ENCODE results near the gene PPID.
"Not testable (repeated sequence)": the region's sequence is repeated elsewhere in the genome, so short reads cannot be mapped to it uniquely, and the experiment has no call there.

The PPID gene

DNA sequence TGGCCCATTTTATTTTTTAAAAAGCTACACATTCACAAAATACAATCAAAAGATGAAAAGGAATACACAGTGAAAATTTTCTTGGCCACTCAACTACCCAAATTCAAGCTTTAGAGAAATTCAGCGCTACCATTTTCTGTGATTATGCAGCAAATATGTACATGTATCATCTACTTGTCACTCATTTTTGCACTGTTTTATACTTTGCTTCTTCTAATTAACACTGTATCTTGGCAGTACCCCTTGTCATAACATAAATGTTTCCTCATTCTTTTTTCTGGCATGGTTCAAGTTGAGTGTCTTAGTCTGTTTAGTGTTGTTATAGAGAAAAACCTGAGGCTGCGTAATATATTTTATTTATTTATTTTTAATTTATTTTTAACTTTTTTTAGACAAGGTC is 15.7 kb upstream of the PPID start:
- no peak for DNase-seq (ENCODE audit: low read depth in 2 of 2)

DNA sequence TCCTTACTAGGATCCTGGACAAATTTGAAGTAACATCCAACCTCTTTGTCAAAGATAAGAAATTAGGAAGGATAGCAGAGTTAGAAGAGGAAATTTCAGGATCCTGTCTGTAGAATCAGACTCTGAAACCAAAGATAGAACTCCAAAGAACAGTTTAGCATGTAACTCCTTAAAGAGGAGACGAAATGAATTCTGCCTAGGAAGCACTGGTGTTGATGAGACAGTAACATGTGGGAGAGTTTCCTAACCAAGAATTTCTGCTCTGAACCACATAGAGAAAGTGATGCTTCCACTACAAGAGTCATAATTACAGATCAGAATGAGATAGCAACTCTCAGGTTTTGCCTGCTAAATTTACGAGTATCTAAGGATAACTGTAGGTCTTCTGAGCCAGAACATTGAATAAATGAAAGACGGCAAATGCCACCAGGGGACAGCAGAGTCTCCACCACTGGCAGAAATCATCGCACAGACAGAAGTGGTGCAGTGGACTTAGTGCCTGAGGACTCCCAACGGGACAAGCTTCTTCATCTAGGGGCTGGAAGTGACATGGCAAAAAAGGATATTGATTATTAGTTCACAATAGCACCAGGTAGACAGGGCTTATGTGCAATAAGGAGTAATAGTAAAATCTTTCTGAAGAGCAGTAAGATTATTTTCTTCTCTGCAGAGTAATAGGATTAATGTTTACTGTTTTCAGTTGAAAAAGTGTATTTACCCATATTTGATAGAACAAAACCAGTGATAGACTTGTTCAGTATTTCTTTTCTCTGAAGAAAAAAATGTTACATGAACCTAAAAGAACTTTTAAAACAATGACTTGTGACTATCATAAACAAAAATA is 6.7 kb upstream of the PPID start:
- DNase-seq (ENCODE audit: low read depth in 2 of 2): peak in 1 of 2 experiments; percentile 29

DNA sequence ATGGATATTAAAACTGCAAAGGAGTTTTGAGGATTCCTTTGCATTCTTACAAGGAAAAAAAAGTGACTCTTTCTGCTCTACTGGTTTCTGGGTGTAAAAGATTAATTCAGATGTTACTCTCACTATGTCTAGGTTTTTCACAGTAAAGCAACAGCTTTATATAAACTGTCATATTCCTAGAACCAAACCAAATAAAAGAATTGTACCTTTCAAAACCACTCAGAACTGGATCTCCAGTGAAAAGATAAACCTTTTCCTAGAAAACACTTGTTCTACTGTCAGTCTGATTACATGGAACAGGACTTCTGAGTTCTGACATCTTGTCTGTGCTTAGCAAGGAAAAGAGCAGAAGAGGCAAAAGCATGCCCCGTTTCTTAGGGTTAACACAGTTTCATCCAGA is 5.0 kb upstream of the PPID start:
- DNase-seq (ENCODE audit: low read depth in 2 of 2): no peak

DNA sequence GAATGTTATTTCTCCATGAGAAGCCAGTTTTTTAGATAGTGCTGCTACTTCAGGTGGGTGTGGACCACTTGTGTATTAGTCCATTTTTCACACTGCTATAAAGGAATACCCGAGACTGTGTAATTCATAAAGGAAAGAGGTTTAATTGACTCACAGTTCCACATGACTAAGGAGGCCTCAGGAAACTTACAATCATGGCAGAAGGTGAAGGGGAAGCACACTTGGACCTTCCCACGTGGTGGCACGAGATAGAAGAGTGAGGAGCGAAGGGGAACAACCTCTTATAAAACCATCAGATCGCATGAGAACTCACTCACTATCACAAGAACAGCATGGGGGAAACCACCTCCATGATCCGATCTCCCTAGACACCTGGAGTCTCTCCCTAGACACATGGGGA is 3.4 kb upstream of the PPID start:
- no peak for DNase-seq (ENCODE audit: low read depth in 2 of 2)

DNA sequence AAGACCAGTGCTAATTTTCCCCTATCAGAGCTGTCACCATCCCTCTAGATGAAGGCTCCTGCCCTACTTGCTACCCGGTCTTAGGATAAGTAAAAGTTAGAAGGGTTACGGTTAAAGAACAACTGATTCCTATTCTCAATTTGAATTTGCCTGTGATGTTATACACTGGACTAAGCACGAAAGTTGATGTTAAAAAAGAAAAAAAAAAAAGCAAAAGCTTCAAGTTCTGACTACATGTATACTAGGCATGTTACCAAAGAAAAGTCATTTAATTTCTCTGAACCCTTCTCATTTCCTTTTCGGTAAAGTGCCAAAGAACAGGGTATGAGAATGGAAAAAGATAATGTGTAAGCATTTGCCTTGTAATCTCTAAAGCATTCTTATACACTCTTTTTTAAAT is 1.4 kb upstream of the PPID start:
- DNase-seq (ENCODE audit: low read depth in 2 of 2): no peak

DNA sequence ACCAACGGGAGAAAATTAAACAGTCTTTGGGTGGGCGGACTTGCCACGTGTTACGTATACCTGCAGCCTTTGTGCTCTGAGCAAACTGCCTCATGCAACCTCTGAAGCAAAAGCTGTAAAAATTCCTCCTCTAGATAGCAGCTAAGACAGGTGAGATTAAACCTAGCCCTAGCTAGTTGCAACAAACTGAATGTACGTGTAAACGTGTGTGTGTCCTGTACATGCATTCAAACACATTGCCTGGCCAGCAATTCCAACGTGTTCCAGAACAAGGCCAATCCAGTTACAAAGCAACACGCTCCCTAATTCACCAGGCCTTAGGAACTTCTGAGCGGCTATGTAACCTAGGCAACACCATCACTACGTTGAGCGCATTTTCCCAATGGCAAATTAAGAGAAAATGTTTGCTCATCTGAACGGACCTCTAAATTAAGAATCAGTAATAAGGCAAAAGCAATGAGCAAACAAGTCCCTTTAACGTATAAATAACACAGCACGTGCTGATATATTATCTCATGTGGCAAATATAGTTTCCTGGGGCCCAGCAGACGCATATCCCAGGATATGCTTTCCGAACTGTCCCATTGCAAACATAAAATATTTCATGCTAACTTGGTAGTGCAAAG is 792 bp downstream of the PPID start:
- peak in 1 of 2 experiments; percentile 4 for DNase-seq (ENCODE audit: low read depth in 2 of 2)

DNA sequence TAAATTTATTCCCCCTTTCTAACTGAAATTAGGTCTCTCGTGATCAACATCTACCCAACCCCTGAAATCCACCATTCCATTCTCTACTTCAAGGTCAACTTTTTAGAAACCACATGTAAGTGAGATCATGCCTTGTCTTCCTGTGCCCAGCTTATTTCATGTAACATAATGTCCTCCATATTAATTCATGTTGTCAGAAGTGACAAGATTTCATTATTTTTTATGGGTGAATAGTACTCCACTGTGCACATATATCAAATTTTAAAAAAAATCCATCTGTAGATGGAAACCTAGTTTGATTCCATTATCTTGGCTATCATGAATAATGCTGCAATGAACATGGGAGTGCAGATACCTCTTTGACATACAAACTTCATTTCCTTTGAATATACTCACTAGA is 1.5 kb downstream of the PPID start:
- no peak for DNase-seq (ENCODE audit: low read depth in 2 of 2)

DNA sequence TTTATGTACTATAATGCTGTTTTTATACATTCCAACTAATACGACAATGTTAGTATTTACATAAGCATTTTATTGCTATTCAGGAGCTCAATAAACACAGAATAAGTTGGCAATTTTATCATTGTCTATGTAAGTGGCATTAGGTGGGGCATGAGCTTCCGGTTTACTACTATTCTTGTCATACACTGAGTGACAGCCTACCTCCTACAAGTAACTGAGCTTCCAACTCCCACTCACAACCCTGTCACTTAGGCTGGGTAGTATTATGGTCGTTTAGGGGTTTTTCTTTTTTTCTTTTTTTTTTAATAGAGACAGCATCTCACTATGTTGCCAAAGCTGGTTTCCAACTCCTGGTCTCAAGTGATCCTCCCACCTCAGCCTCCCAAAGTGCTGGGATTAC is 7.4 kb downstream of the PPID start:
- DNase-seq (ENCODE audit: low read depth in 2 of 2): no peak

DNA sequence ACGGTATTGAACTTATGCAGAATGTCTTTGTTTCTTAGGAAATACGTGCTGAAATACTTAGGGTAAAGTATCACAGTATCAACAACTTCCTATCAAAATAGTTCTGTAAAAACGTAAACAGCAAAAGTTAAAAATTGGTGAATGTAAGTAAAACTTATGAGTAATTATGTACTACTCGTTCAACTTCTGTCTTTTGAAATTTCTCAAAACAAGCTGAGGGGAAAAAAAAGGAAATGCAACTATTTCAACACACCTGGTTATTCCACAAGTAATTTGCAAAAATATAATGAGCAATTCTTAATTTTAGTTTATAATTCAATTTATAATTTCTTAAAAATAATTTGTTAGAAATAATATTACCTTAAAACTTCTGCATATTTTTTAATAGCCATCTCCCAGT is 8.3 kb downstream of the PPID start:
- DNase-seq (ENCODE audit: low read depth in 2 of 2): no peak

DNA sequence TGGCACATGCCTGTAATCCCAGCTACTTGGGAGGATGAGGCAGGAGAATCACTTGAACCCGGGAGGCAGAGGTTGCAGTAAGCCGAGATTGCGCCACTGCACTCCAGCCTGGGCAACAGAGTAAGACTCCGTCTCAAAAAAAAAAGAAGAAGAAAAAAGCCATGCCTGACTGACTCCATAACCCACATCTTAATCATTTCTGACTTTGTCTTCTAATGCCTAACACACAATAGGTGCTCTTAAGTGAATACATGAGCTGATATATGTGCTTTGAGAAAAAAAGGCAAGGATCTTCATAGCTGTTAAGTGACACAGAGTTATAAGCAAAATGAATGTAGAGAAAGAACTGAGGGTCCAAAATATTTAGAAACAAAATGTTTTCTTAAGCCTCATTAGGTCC is 10.6 kb downstream of the PPID start:
- DNase-seq (ENCODE audit: low read depth in 2 of 2): not testable (repeated sequence)

DNA sequence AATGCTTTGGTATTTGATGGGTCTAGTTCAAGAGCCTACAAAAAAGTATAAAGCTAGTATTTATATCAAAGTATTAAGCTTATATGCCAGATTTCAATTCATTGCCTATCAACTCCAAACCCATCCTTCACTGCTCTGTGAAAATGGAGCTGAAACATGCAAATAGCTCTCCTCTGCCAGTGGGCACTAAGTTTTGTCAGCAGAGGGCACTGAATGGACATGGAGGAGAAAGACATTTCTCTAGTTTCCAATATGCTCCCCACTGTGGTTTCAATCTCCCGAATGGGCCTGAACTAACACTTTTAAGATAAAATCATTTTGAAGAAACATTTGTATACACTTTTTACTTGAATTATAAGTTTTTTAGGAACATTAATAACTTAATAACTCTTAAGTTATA is 12.4 kb downstream of the PPID start:
- no peak for DNase-seq (ENCODE audit: low read depth in 2 of 2)

DNA sequence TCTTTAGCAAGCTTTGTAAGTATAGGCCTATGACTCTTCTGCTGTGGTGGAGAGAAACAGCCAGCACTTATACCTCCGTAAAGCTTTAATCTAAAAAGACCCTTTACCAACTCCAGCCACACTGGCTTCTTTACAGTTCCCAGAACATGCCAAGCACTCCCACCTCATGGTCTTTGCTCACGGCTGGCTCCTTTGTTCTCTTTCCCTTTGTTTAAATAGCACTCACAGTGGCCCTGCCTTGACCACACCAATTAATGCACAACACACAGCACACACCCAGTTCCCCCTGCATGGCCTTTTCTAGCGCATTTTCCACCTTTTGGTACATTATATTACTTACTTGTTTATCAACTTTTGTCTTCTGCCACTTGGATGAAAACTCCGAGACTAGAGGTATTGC is 18.9 kb downstream of the PPID start:
- no peak for DNase-seq (ENCODE audit: low read depth in 2 of 2)

DNA sequence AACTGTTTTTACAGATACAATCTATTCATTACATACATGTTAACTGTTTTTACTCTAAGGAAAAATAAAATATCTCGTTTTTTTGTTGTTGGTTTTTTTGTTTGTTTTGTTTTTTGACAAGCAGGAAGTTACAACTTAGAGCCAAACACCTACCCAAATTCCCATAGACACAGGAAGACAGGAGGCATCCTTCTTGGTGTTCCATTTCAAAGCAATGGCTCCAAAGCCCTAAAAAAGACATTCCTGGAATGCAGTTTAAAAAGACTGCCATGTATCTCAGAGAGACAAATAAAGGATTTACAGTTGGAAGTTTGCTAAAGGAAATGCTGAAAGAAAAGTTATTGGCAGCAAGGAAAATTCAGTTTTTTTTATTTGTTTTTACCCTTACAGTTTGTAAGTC is 34.4 kb downstream of the PPID start:
- no peak for DNase-seq (ENCODE audit: low read depth in 2 of 2)

DNA sequence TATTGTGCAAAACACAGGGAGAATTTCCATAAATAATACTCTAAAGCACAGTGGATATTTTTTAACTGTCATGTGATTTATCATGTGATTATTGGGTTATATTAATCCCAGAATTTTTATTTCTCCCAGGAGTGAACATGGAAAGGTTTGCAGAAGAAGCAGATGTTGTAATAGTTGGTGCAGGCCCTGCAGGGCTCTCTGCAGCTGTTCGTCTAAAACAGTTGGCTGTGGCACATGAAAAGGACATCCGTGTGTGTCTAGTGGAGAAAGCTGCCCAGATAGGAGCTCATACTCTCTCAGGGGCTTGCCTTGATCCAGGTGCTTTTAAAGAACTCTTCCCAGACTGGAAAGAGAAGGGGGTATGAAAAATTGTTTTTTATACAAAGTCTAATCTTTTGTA is 41.1 kb downstream of the PPID start:
- DNase-seq (ENCODE audit: low read depth in 2 of 2): no peak

DNA sequence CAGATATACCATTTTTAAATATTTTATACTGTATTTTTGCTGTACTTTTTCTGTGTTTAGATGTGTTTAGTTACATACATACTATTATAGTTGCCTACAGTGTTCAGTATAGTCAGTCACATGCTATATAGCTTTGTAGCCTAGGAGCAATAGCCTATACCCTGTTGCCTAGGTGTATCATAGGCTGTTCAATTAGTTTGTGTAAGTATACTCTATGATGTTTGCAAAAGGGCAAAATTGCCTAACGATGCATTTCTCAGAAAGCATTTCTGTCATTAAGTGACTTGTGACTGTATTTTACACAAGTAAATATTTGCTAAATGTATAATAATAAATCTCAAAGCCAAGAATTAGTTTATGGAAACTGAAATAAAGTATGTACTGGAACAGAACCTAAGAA is 41.6 kb downstream of the PPID start:
- DNase-seq (ENCODE audit: low read depth in 2 of 2): no peak

DNA sequence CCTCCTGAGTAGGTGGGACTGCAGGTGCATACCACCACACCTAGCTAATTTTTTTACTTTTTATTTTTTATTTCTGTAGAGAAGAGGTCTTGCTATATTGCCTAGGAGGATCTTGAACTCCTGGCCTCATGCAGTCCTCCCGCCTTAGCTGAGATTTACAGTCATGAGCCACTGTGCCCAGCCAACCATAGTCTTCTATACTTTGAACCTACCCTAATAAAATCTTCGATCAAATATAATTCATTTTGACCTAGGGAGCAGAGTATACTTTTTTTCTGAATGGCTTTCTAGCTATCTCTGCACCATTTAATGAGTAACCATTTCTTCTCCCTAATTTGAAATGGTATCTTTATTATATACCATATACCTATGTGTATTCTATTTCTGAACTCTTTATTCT is 44.4 kb downstream of the PPID start:
- no peak for DNase-seq (ENCODE audit: low read depth in 2 of 2)

DNA sequence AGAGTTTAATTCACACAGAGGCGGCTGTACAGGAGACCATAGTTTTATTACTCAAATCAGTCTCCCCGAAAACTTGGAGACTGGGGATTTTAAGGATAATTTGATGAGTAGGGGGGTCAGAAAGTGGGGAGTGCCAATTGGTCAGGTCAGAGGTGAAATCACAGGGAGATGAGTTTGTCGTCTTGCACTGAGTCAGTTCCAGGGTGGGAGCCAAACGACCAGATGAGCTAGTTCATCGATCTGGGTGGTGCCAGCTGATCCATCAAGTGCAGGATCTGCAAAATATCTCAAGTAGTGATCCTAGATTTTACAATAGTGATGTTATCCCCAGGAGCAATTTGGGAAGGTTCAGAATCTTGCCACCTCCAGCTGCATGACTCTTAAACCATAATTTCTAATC is 47.1 kb downstream of the PPID start:
- no peak for DNase-seq (ENCODE audit: low read depth in 2 of 2)

DNA sequence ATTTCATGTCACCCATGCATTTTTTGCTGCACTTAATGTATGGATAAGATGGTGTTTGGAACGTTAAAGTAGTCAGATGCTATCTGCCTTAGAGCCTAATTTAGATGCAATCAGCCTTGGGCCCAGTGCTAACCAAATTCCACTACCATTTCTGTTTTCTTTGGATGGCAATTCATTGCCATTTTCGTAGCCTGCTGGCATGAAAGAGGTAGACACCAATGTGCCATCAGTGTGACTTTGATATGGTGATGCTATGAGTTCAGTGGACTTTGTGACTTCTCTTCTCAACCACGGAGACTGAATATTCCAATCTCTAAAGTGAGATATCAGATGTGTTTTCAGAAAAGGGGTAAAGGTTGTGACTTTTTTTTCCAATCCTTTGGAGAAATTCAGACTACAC is 49.6 kb downstream of the PPID start:
- DNase-seq (ENCODE audit: low read depth in 2 of 2): no peak

DNA sequence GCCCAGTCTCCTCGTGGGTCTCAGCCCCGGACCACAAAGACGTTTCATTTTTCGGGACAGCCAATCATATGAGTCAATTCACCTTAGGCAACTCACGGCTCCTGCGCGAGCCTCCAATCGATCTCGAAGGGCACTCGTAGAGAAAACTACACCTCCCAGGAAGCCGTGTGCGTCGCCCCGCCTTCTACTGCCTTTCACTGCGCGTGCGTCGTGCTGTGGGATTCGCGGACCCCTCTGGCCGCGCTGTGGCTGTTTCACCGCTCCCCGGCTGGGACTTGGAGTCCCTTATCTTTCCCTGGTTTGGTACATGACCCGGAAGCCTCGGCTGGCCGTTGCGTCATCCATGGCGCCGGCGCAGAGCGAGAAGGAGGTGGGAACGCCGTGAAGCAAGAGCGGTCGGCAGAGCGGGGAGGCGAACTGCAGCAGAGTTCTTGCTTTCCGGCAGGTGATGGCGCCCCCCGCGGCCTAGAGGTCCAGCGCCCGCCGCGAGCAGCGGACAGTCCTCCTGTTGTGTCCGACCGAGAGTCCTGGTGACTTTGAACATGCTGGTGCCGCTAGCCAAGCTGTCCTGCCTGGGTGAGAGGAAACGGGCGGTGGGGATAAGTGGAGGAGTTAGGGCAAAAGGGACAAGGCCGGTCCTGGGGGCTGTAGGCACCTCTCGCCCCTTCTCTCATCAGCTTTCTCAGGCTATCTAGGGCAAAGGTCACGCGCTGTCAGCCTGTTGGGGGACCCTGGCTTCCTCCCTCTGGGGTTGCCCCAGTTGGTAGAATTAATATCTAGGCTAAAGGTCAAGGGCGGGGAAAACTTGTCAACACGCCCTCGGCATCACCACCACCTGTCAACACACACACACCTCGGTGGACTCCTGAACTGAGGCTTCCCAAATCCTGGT is 51.0 kb downstream of the PPID start, which contains the start of gene ETFDH:
TSS of gene ETFDH (plus strand) at position 382 of the 892 bp plus-strand sequence. CDS start at position 543, 161 bp downstream.
- peak; percentile 93 to 98 for DNase-seq (ENCODE audit: low read depth in 2 of 2)

DNA sequence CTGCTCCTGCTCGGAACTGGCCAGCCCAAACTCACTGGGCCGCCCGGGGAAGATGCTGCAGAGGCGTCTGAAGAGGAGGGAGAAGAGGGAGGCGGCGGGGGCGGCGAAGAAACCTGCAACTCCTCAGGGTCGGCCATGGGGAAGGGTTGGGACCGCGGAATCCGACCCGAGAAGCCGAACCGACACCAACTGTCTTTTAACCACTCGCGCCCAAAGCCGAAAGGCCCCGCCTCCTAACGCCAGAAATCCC is 51.6 kb downstream of the PPID start, which contains the start of gene C4orf46:
TSS of gene C4orf46 (minus strand) at position 223 of the 250 bp plus-strand sequence. CDS start at position 137, 86 bp downstream.
- DNase-seq (ENCODE audit: low read depth in 2 of 2): no peak

DNA sequence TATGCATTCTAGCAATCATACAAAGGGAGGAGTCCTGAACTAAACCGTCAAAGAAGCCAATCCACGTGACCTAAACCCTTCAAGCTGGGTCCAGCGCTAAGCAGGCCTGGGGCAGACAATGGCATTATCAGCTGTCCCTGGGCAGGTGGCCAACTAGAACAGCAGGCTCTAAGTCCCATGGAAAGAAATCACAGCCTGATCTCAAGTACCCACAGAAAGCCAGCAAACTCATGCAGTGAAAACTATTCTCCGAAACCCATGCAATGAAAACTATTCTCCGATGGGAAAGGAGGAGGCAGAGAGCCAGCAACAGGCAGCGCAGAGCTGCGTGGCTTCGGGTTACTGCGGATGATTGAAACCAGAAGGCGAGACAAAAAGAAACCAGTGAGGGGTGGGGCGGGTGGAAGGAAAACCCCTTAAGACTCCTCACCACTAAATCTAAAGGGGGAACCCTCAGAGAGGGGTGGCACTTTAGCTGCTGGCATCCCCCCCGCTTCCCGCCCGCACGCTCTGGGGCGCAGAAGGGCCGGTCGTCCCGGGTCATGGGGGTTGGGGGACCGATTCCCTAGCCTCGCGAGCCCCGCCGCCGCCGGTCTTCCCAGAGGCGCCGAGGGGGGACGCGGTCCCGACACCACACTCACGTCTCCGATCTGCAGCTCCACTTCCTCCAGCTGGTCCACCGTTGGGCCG is 52.1 kb downstream of the PPID start:
- peak; percentile 34 to 49 for DNase-seq (ENCODE audit: low read depth in 2 of 2)

DNA sequence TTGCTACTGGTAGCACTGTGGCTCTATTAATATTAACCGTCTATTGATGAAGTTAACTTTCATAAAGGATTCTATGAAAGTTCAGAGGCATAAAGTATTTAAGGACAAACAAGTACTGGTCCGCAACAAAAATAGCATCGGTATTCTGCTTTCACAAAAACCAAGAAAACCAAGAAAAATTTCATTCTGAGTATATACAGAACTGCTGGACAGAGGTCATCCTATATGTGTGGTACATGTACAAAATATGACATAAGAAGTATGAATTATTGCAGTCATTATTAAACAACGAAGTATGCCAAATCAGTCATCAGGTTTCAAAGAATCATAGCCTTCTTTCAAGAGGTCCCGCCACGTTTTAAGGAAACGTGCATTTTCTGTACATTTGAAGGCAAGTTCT is 53.9 kb downstream of the PPID start:
- DNase-seq (ENCODE audit: low read depth in 2 of 2): no peak

Measured in stimulated activated CD4-positive, alpha-beta T cell treated with anti-CD3 and anti-CD28 coated beads, Interleukin-12 subunit alpha, Interleukin-12 subunit beta, amount 100 ng/mL, for 24 hours (primary cell).